HEK293 (cell line): ENCODE results near the gene ZC3H10.

Experiments
- CTCF ChIA-PET: fragments of 350-600 bp; formaldehyde crosslinking; extraction: SDS; loops from one replicate; lab custom pipeline; 2021; ENCODE audit warnings: antibody characterized with exemption; lab: Yijun Ruan, JAX
- POLR2A ChIA-PET: fragments of 300-600 bp; formaldehyde crosslinking; extraction: SDS; loops from one replicate; lab custom pipeline; 2020; ENCODE audit warnings: antibody characterized with exemption, inconsistent platforms; lab: Yijun Ruan, JAX
- H3K27ac ChIP-seq: fragments of 200-500 bp; sonication (Bioruptor generic); 2 replicates; pipeline ENCODE4 v1.5.1; 2014; ENCODE audit warnings: low read depth, low read length, control low read depth, inconsistent platforms; ENCODE audit errors: extremely low read depth
- H3K36me3 ChIP-seq, 2 experiments: fragments of 200-500 bp in 1 of 2; sonication (Bioruptor generic) in 1 of 2; 1 replicate in 1 of 2; 2 replicates in 1 of 2; pipeline ENCODE4 v1.5.1; 2014 to 2017; ENCODE audit warnings: inconsistent platforms in 2 of 2, low read length in 2 of 2; ENCODE audit not compliant: control insufficient read depth in 2 of 2, insufficient read depth in 1 of 2
- H3K4me1 ChIP-seq: fragments of 200-500 bp; sonication (Bioruptor generic); 2 replicates; pipeline ENCODE4 v1.5.1; 2014; ENCODE audit warnings: mild to moderate bottlenecking, low read length, inconsistent platforms; ENCODE audit not compliant: control insufficient read depth, insufficient read depth
- H3K4me3 ChIP-seq: 2 replicates; pipeline ENCODE4 v1.5.1; 2011; ENCODE audit warnings: low read depth, mild to moderate bottlenecking, control low read depth, low read length, moderate library complexity
- H3K9me3 ChIP-seq: fragments of 200-500 bp; sonication (Bioruptor generic); 2 replicates; pipeline ENCODE4 v1.5.1; 2014; ENCODE audit warnings: low read depth, low read length, inconsistent platforms; ENCODE audit not compliant: control insufficient read depth, insufficient read depth
- CTCF ChIP-seq: fragments of 450-650 bp; formaldehyde crosslinking; IDR thresholded peaks from 2 replicates; pipeline ENCODE4 v1.5.1; 2016; ENCODE audit warnings: missing biosample characterization, missing genetic modification characterization
- EGR2 ChIP-seq: fragments of 450-650 bp; formaldehyde crosslinking; IDR thresholded peaks from 2 replicates; pipeline ENCODE4 v1.5.1; 2016; ENCODE audit warnings: low read depth, missing biosample characterization, missing genetic modification characterization
- GLIS2 ChIP-seq: fragments of 450-650 bp; formaldehyde crosslinking; IDR thresholded peaks from 2 replicates; pipeline ENCODE4 v1.5.1; 2016; ENCODE audit warnings: missing biosample characterization, missing genetic modification characterization
- HOXC10 ChIP-seq: sonication (generic); formaldehyde crosslinking; IDR thresholded peaks from 2 replicates; pipeline ENCODE4 v1.8.1; 2023; ENCODE audit warnings: mild to moderate bottlenecking, missing genetic modification reagents
- HOXD13 ChIP-seq: sonication (generic); formaldehyde crosslinking; IDR thresholded peaks from 2 replicates; pipeline ENCODE4 v1.8.0; 2022; ENCODE audit warnings: missing genetic modification reagents, borderline replicate concordance
- KLF1 ChIP-seq: fragments of 450-650 bp; formaldehyde crosslinking; IDR thresholded peaks from 2 replicates; pipeline ENCODE4 v1.5.1; 2016; ENCODE audit warnings: missing biosample characterization, missing genetic modification characterization
- KLF17 ChIP-seq: fragments of 450-650 bp; formaldehyde crosslinking; IDR thresholded peaks from 2 replicates; pipeline ENCODE4 v1.5.1; 2016; ENCODE audit warnings: missing biosample characterization, missing genetic modification characterization
- PRDM10 ChIP-seq: fragments of 450-650 bp; formaldehyde crosslinking; IDR thresholded peaks from 2 replicates; pipeline ENCODE4 v1.5.1; 2016; ENCODE audit warnings: missing biosample characterization, missing genetic modification characterization
- SALL2 ChIP-seq: fragments of 450-650 bp; formaldehyde crosslinking; IDR thresholded peaks from 2 replicates; pipeline ENCODE4 v1.5.0; 2017; ENCODE audit warnings: missing biosample characterization, mild to moderate bottlenecking, missing genetic modification characterization, borderline replicate concordance
- ZBTB20 ChIP-seq: fragments of 450-650 bp; formaldehyde crosslinking; IDR thresholded peaks from 2 replicates; pipeline ENCODE4 v1.5.1; 2016; ENCODE audit warnings: missing biosample characterization, missing genetic modification characterization
- ZFHX2 ChIP-seq: fragments of 450-650 bp; formaldehyde crosslinking; conservative IDR thresholded peaks from 2 replicates; pipeline ENCODE4 v1.5.1; 2016; ENCODE audit warnings: missing biosample characterization, missing genetic modification characterization
- ZNF169 ChIP-seq: fragments of 450-650 bp; formaldehyde crosslinking; IDR thresholded peaks from 2 replicates; pipeline ENCODE4 v1.5.1; 2016; ENCODE audit warnings: missing biosample characterization, missing genetic modification characterization
- ZNF211 ChIP-seq: fragments of 450-650 bp; formaldehyde crosslinking; IDR thresholded peaks from 2 replicates; pipeline ENCODE4 v1.5.1; 2016; ENCODE audit warnings: low read depth, missing biosample characterization, missing genetic modification characterization
- ZNF354C ChIP-seq: fragments of 450-650 bp; formaldehyde crosslinking; IDR thresholded peaks from 2 replicates; pipeline ENCODE4 v1.5.1; 2016; ENCODE audit warnings: missing biosample characterization, missing genetic modification characterization, low read depth, borderline replicate concordance
- ZNF529 ChIP-seq: fragments of 450-650 bp; formaldehyde crosslinking; IDR thresholded peaks from 2 replicates; pipeline ENCODE4 v1.5.1; 2017; ENCODE audit warnings: missing genetic modification characterization, missing biosample characterization; ENCODE audit not compliant: insufficient replicate concordance
- ZNF530 ChIP-seq: fragments of 450-650 bp; formaldehyde crosslinking; IDR thresholded peaks from 2 replicates; pipeline ENCODE4 v1.5.1; 2016; ENCODE audit warnings: low read depth, missing biosample characterization, missing genetic modification characterization
- ZNF544 ChIP-seq: fragments of 450-650 bp; formaldehyde crosslinking; IDR thresholded peaks from 2 replicates; pipeline ENCODE4 v1.5.0; 2017; ENCODE audit warnings: missing biosample characterization, missing genetic modification characterization
- ZNF610 ChIP-seq: fragments of 450-650 bp; formaldehyde crosslinking; IDR thresholded peaks from 2 replicates; pipeline ENCODE4 v1.5.1; 2016; ENCODE audit warnings: missing biosample characterization, missing genetic modification characterization, borderline replicate concordance
- ZNF785 ChIP-seq: fragments of 450-650 bp; formaldehyde crosslinking; IDR thresholded peaks from 2 replicates; pipeline ENCODE4 v1.5.1; 2016; ENCODE audit warnings: missing biosample characterization, missing genetic modification characterization

Gene ZC3H10

GRCh38 chr12:56086608-56087007 lies 31.5 kb upstream of the ZC3H10 start (continued):
- TF ChIP-seq CTCF (tag by site-specific recombination), result no peak

GRCh38 chr12:56087220-56087619 lies 30.8 kb upstream of the ZC3H10 start:
- Histone ChIP-seq H3K4me1 (no peaks in the 10 kb centered on the region), H3K36me3 (peaks cover 0 to 10% of the 10 kb centered on the region in 2 experiments; a peak in 2 of 3 replicates), H3K9me3 (no peaks in the 10 kb centered on the region; the same call in 1 of the 2 replicates), H3K27ac (no peak overlapping the region), H3K4me3 (no peak overlapping the region)
- CTCF ChIA-PET, result no interaction called here
- POLR2A ChIA-PET, result no interaction called here
- no peak for TF ChIP-seq GLIS2 (tag by site-specific recombination)
- TF ChIP-seq ZNF610 (tag by site-specific recombination), result no peak
- TF ChIP-seq SALL2 (tag by site-specific recombination), result no peak
- TF ChIP-seq ZFHX2 (tag by site-specific recombination), result peak; percentile 82
- no peak for TF ChIP-seq ZNF169 (tag by site-specific recombination)
- peak; percentile 78 for TF ChIP-seq EGR2 (tag by site-specific recombination)
- peak; percentile 83 for TF ChIP-seq KLF1 (tag by site-specific recombination)
- TF ChIP-seq ZNF211 (tag by site-specific recombination), result no peak
- TF ChIP-seq ZBTB20, result no peak
- TF ChIP-seq KLF17 (tag by site-specific recombination), result no peak
- TF ChIP-seq ZNF354C, result no peak
- TF ChIP-seq HOXC10 (CRISPR knock-in tag), result no peak

- Histone ChIP-seq H3K9me3 (no peaks in the 10 kb centered on the region), H3K4me1 (no peaks in the 10 kb centered on the region), H3K27ac (no peak overlapping the region), H3K4me3 (no peak overlapping the region), H3K36me3 (peaks cover 0 to 21% of the 10 kb centered on the region in 2 experiments; a peak in 2 of 3 replicates)
- ChIA-PET POLR2A (no interaction called here), CTCF (interaction anchor here (1.0 to 2.0 kb wide), 2 partner anchors 12 to 18 kb away, joined by 4 to 6 read pairs; no protein-coding TSS in a partner anchor)
- TF ChIP-seq HOXD13, result no peak
- TF ChIP-seq ZNF529, result no peak
- TF ChIP-seq ZNF785 (tag by site-specific recombination), result no peak
- TF ChIP-seq ZNF544 (tag by site-specific recombination), result no peak
- peak; percentile 53; the same call in 1 of the 2 replicates for TF ChIP-seq PRDM10 (tag by site-specific recombination)
- no peak for TF ChIP-seq ZNF530 (tag by site-specific recombination)
These were observed 20.3 kb upstream of the ZC3H10 start for GRCh38 chr12:56097738-56098137.
